ENCODE measurements around the gene FAR2.

Gene FAR2

GRCh38 chr12:29208060-29208459 lies 59.0 kb downstream of the FAR2 start:
- no peak for DNase-seq

DNA sequence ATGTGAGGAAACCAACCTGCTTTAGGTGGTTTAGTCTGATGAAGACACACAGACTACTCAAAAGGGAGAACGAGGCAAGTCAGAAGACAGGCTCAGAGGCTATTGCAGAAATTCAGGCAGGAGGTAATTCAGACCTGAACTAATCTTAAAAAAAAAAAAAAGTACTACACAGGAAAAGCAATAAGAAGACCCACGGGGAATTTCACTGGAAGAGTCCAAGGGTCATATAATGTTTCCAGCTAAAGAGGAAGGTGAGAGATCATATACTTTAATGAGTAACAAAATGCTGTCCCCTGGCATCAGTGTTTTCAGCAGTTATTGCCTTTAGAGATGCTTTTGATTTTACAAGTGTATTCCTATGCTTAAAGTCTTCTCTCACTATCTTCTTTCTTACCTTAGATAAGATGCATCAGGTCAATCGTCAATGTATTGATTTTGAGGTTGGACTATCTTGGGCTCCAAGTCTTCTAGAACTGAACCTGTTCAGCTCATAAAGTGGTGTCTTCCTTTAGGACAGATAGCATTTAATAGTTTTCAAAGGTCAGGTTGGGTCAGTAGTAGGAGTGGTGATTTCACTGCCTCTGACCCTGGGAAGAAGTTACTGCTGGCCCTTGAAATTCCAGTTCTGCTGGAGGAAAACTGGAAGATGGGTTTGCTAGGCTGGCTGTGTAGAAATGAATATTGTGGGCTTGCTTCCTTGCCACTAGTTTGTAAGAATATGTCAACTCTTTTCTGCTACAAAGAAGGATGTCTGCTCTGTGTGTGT lies 60.0 kb downstream of the FAR2 start:
- DNase-seq = no peak

GRCh38 chr12:29211696-29212095 lies 62.6 kb downstream of the FAR2 start:
- no peak for DNase-seq

DNA sequence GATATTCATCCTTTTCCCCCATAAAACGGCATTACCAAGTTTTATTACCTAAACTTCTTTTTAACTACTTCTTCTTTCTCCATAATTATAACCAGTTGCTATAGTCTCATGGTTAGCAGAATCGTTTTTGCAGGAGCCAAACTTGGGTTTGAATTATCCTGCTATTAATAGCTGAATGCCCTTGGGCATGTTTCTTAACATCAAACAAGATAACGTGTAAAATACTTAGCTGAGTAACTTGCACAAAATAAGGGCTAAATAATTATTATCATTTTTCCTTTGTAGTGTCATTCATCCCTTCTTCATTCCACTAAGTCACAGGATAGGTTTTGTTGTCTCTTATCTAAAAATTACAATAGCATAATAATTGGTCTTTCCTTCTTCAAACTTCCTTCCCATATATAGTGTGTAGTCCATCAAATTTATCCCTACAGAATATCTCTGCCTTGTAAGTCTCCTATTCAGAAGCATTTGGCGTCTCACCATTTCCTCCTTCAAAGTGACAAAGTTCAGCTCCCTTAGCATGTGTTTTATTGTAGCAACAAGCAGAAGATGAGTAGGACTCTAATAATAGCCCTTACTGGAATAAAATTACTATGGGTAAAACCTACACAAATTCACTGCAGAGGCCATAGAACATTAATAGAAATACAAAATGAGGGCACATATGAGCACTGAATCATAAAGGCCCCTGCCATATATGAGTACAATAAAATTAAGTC lies 63.8 kb downstream of the FAR2 start:
- no peak for DNase-seq

GRCh38 chr12:29216266-29216665 lies 67.2 kb downstream of the FAR2 start:
- DNase-seq = no peak

- DNase-seq = no peak
These were observed 67.9 kb downstream of the FAR2 start for GRCh38 chr12:29216797-29217575.

DNA sequence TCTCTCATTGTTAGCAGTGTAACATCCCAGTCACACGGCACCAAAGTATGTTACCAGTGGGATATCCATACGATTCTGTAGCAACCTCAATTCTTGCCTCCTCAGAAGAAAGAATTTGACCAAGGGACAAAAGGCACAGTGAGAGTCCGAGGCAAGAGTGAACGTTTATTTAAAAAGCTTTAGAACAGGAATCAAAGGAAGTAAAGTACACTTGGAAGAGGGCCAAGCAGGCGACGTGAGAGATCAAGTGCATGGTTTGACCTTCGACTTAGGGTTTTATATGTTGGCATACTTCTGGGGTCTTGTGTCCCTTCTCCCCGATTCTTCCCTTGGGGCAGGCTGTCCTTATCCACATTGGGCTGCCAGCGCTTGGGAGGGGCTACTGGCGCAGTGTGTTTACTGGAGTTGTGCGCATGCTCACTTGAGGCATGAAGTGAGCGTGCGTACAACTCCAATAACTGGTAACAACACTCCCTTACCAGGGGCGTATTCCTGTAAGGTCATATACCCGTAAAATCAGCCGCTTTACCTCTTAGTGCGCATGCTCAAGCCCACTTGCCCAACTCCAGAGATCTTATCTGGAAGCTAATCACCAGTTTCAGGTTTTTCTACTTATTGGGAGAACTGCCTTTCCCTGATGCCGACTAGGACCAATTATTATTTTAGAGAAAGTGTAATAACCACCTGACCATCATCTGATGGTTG lies 71.7 kb downstream of the FAR2 start:
- no peak for DNase-seq

GRCh38 chr12:29222200-29222599 lies 73.1 kb downstream of the FAR2 start:
- DNase-seq = no peak

DNA sequence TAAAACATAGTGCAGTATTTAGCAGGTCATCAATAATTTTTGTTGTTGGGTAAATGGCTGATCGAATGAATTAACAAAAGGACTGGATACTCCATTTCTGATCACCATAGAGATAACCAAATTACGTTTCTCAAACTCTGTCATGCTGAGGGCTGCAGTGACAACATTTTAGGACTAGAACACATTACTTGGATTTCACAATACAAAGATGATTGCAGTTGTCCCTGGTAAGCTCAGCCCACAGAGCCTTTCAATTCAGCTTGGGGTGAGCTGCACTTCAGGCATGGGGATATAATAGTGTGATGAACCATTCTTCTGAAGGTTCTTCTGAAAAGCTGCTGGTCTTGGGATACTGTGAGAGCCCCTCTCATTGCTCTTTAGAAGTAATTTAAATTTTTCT lies 74.3 kb downstream of the FAR2 start:
- no peak for DNase-seq

- no peak for DNase-seq
These were observed 75.0 kb downstream of the FAR2 start for GRCh38 chr12:29223956-29224543.

DNA sequence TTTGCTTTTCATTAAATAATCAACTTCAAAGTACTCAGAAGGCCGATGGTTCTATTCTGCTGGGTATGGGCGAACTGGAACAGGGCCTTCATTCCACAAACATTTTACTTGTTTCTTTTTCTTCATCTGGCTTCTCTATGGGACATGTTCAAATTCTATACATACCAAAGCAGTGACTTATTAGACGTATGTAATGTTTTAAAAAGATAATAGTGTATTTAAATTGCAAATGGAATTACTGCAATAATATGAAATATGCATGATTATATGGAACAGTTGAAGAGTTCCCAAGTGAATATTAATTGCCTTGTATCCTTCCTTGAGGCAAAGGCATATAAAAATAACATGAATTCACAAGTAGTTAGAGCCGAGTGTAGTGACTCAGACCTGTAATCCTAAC lies 75.5 kb downstream of the FAR2 start:
- no peak for DNase-seq

- DNase-seq = no peak
These were observed 76.8 kb downstream of the FAR2 start for GRCh38 chr12:29225834-29226233.

- DNase-seq = no peak
These were observed 77.5 kb downstream of the FAR2 start for GRCh38 chr12:29226616-29227015.

DNA sequence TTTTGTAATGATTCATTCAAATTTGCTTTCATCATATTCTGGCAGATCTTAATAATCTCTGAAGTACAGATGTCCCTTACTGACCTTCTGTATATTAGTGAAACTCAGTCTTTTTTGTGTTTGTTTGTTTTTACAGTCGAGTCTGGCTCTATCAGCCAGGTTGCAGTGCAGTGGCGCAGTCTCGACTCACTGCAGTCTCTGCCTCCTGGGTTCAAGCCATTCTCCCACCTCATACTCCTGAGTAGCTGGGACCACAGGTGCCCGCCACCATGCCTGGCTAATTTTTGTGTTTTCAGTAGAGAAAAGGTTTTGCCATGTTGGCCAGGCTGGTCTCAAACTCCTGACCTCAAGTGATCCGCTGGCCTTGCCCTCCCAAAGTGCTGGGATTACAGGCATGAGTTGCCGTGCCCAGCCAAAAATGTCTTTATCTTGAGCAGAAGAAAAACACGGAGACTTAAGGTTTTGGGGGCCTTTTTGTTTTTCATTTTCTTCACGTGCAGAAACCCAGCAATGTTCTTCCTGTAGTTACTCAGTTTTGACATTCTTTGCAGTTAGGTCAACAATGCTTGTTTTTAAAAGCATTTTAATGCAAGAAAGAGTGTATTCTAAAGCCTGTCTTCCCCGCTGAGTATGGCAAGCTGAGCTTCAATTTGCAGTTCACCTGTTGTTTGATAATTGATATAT lies 79.5 kb downstream of the FAR2 start:
- DNase-seq = no peak

DNA sequence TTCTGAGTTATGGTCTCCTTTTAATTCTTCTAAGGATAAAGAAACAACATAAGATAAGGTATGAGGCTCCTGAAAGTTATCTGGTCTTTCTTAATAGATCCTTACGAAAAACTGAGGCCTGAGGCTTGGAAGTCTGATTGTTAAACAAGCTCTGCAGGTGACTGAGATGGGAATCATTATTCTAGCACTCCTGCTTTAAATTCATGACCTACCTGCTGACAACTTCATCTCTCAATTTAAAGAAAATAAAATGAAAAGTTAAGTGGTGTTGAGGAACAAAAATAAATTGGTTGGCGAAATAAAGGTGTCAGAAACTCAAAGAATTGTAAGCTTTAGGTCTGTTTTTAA lies 80.1 kb downstream of the FAR2 start:
- no peak for DNase-seq

DNA sequence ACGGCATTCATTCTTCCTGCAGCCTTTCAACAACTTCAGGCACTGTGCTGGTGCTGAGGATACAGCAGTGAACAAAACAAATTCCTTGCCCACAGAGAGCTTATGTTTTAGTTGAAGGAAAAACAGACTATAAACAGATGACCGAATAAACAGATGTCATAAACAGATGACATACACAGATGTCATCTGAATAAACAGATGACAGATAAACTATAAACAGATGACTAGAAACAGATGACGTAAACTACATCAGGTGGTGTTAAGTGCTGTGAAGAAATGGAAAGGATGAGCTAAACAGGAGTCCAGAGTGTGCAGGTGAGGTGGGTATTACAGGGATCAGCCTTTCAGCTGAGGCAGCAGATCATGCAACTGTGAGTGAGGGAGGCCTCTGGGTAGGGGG lies 80.9 kb downstream of the FAR2 start:
- DNase-seq = no peak

DNA sequence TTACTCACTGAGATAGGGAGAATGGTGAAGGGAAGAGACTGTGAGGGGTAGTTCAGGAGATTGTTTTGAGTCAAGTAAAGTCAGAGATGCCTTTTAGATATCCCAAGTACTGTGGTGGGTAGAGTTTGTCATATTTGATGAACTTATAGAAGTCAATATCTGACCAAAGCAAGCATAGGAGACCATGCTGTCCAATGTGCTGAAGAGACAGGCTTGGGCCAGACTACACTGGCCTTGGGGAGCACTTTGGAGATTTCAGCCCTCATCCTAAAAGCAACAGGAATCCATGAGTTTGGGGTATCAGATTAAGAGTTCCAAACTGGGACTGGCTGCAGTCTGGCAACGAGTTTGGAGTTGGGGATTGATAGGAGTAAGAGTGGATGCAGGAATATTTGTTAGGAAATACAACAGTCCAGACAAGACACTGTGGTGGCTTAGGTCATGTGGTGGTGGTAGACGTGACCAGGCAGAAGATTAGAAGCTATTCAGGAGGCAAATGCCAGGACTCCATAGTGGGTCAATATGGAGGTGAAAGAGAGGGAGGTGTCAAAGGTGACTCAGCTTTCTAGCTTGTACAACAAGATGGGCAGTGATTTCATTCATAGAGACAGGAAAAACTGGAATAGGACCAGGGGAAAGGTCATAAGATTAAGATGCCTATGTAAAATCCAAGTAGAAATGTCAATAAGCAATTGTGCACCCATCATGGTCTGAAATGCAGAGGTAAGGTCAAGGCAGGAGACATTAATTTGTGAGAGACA lies 81.9 kb downstream of the FAR2 start:
- DNase-seq = no peak

DNA sequence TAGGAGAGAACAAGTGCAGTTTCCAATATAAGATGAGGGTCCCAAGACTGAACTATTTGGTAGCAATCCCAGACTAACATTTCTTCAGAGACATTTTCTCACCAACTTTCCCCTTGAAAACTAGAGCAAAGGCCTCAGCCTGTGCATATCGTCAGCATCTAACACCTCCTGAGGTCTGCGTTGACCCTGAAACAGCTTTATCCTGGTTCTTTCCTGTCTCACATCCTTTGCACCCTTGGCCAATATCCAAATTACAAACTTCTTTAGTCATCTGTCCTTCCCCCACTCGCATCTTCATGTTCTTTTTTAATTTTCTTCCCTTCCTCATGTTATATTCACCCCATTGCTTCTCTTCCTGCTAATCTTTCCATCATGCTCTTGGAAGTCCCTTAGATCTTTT lies 83.0 kb downstream of the FAR2 start:
- no peak for DNase-seq

GRCh38 chr12:29234552-29234951 lies 85.5 kb downstream of the FAR2 start:
- no peak for DNase-seq

DNA sequence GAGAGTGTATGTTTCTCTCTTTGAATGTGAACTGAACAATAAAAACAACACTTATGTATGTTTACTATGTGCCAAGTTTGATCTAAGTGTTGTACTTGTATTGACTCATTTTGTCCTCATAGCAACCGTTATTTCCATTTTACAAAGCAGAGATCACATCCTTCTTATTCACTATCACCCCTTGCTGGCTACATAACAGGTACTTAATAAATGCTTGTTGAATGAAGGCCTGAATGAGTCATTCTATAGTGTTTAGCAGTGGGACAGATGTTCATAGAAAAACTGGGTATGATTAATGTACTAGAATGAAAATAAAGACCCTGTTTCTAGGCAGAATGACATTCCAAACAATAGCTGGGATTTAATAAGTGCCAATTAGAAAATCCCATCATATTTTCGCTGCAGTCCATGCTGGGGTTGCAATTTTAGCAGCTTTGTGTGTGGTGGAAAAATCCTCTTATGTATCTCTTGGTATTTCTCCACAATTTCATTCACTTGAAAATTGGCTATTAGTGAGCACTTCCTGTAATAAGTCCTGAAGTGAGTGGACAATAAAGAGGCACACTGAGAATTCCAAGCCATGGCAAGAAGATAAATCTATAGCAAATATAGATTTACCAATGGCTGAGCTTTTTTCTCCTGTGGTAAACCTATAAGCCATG lies 86.0 kb downstream of the FAR2 start:
- DNase-seq = no peak

DNA sequence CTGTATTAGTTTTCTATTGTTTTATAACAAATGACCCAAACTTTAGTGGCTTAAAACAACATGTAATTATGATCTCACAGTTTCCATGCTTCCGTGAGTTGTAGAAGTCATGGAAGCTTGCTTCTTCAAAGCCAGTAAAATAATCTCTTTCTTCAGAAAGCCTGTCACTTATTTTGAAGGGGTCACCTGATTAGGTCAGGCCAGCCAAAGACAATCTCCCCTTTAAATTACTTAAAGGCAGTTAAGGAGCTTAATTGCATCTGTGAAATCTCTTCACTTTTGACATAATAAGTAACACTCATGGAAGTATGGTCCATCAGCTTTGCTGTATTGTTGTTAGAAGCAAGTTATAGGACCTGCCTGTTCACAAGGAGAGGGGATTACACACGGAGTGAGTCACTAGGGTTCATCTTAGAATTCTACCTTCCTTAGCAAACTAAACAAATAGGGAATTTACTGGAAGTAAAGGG lies 89.8 kb downstream of the FAR2 start:
- DNase-seq = no peak

All from NCI-H2081 (cell line).